ENCODE data around the gene PALM3. TPM values are rescaled to one million over a fixed set of nuclear protein-coding genes. Genes with fewer than 3 reads are reported as not detected.

Gene PALM3
- total and polyA plus RNA-seq, 3 donors from 2014 or later, result 18.4 to 34.6 (median 21.3) TPM

DNA sequence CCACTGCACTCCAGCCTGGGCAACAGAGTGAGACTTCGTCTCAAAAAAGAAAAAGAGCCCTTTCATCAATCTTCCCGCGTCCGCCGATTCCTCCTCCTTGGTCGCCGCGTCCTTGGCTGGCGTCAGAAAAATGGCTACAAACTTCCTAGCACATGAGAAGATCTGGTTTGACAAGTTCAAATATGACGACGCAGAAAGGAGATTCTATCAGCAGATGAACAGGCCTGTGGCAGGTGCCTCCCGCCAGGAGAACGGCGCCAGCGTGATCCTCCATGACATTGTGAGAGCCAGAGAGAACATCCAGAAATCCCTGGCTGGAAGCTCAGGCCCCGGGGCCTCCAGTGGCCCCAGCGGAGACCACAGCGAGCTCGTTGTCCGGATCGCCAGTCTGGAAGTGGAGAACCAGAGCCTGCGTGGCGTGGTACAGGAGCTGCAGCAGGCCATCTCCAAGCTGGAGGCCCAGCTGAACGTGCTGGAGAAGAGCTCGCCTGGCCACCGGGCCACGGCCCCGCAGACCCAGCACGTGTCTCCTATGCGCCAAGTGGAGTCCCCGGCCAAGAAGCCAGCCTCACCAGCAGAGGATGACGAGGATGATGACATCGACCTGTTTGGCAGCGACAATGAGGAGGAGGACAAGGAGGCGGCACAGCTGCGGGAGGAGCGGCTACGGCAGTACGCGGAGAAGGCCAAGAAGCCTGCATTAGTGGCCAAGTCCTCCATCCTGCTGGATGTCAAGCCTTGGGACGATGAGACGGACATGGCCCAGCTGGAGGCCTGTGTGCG is 8.6 kb upstream of the PALM3 start:
- no peaks in the 10 kb centered on the region for H3K27me3 ChIP-seq
- H3K27ac ChIP-seq, result no peak overlapping the region
- no peak for DNase-seq
- H3K4me1 ChIP-seq, result peaks cover 15% of the 10 kb centered on the region
- no peaks in the 10 kb centered on the region for H3K9me3 ChIP-seq
- WGBS, 2 donors, result 95% methylated on average over 39 to 40 of the region's 43 CpGs
- H3K36me3 ChIP-seq (ENCODE audit: low read depth, missing control alignments), result no peaks in the 10 kb centered on the region
- intact Hi-C loops (cut with DNase I; ENCODE audit: low total_unique reads), result loop anchor here (10.0 kb wide), 1 partner anchor 186 kb away; no protein-coding TSS in a partner anchor
- TF ChIP-seq, protein P1, sequence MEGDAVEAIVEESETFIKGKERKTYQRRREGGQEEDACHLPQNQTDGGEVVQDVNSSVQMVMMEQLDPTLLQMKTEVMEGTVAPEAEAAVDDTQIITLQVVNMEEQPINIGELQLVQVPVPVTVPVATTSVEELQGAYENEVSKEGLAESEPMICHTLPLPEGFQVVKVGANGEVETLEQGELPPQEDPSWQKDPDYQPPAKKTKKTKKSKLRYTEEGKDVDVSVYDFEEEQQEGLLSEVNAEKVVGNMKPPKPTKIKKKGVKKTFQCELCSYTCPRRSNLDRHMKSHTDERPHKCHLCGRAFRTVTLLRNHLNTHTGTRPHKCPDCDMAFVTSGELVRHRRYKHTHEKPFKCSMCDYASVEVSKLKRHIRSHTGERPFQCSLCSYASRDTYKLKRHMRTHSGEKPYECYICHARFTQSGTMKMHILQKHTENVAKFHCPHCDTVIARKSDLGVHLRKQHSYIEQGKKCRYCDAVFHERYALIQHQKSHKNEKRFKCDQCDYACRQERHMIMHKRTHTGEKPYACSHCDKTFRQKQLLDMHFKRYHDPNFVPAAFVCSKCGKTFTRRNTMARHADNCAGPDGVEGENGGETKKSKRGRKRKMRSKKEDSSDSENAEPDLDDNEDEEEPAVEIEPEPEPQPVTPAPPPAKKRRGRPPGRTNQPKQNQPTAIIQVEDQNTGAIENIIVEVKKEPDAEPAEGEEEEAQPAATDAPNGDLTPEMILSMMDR (IDR thresholded peaks at IDR 0.05), result no peak
- no peak for TF ChIP-seq POLR2A (IDR thresholded peaks at IDR 0.05)
- no peak overlapping the region for H3K4me3 ChIP-seq

DNA sequence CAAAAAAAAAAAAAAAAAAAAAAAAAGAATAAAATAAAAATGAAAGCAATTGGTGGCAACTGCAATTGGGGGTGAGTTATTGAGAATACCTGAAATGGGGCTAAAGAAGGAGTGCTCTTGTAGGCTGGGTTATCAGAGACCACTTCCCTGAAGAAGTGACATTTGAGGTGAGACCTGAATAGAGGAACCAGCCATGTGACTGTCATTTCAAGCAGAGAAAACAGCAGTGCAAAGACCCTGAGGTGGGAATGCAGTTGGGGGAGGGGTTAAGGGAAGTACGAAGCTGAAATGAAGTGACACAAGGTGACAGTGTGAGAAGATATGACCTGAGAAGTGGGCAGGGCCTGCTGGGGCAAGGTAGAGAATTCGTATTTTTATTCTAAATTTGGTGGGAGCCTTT is 4.3 kb upstream of the PALM3 start:
- Histone ChIP-seq H3K4me1 (peaks cover 9% of the 10 kb centered on the region), H3K27me3 (no peaks in the 10 kb centered on the region), H3K9me3 (no peaks in the 10 kb centered on the region), H3K27ac (no peak overlapping the region), H3K36me3 (ENCODE audit: low read depth, missing control alignments) (no peaks in the 10 kb centered on the region), H3K4me3 (no peak overlapping the region)
- TF ChIP-seq, protein P1 (IDR thresholded peaks at IDR 0.05), result no peak
- no peak for TF ChIP-seq POLR2A (IDR thresholded peaks at IDR 0.05)
- DNase-seq, result no peak
- WGBS, 2 donors, result 70 to 91% methylated on average over 2 of the region's 2 CpGs
- intact Hi-C loops (cut with DNase I; ENCODE audit: low total_unique reads), result no loop called here

DNA sequence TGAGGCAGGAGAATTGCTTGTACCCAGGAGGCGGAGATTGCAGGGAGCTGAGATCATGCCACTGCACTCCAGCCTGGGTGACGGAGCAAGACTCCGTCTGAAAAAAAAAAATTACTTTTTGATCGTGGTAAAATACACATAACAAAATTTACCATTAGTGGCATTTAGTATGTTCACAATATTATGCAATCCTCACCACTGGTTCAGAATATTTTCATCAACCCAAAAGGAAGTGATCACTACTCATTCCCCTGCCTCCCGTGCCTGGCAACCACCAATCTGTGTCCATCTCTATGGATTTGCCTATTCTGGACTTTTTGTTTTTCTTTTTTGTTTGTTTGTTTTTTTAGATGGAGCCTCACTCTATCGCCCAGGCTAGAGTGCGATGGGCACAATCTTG is 1.2 kb upstream of the PALM3 start:
- TF ChIP-seq, protein P1 (IDR thresholded peaks at IDR 0.05), result no peak
- TF ChIP-seq POLR2A (IDR thresholded peaks at IDR 0.05), result no peak
- no peaks in the 10 kb centered on the region for H3K36me3 ChIP-seq (ENCODE audit: low read depth, missing control alignments)
- intact Hi-C loops (cut with DNase I; ENCODE audit: low total_unique reads), result no loop called here
- peaks cover 10% of the 10 kb centered on the region for H3K4me1 ChIP-seq
- H3K4me3 ChIP-seq, result no peak overlapping the region
- no peaks in the 10 kb centered on the region for H3K9me3 ChIP-seq
- 78 to 85% methylated on average over 7 of the region's 7 CpGs for WGBS, 2 donors
- no peak for DNase-seq
- H3K27me3 ChIP-seq, result no peaks in the 10 kb centered on the region
- no peak overlapping the region for H3K27ac ChIP-seq

DNA sequence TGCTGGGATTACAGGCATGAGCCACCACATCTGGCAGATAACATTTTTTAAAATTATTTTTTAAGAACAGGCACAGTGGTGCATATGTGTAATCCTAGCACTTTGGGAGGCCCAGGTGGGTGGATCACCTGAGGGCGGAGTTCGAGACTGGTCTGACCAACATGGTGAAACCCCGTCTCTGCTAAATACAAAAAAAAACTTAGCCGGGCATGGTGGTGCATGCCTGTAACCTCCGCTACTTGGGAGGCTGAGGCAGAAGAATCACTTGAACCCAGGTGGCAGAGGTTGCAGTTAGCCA is 631 bp upstream of the PALM3 start:
- TF ChIP-seq POLR2A (IDR thresholded peaks at IDR 0.05), result no peak
- TF ChIP-seq, protein P1 (IDR thresholded peaks at IDR 0.05), result no peak
- no peak overlapping the region for H3K4me3 ChIP-seq
- 89 to 90% methylated on average over 5 of the region's 5 CpGs for WGBS, 2 donors
- intact Hi-C loops (cut with DNase I; ENCODE audit: low total_unique reads), result no loop called here
- H3K4me1 ChIP-seq, result peaks cover 13% of the 10 kb centered on the region
- H3K27me3 ChIP-seq, result no peaks in the 10 kb centered on the region
- H3K27ac ChIP-seq, result no peak overlapping the region
- no peak for DNase-seq
- no peaks in the 10 kb centered on the region for H3K9me3 ChIP-seq
- no peaks in the 10 kb centered on the region for H3K36me3 ChIP-seq (ENCODE audit: low read depth, missing control alignments)

All from testis (tissue), 3 donors.